Mononuclear cell (primary cell): Measurements from ENCODE around the gene ATXN10. TPM values are rescaled to one million over a fixed set of nuclear protein-coding genes. Genes with fewer than 3 reads are reported as not detected.

Source experiments
- H3K27me3 ChIP-seq: 2 replicates; pipeline ENCODE4 v1.6.0; 2011; ENCODE audit warnings: low read length, control low read depth; ENCODE audit not compliant: insufficient read depth
- H3K4me1 ChIP-seq: 2 replicates; pipeline ENCODE4 v1.5.1; 2011; ENCODE audit warnings: mild to moderate bottlenecking, low read length, control low read depth; ENCODE audit not compliant: insufficient read depth
- H3K4me3 ChIP-seq: 2 replicates; pipeline ENCODE4 v1.5.1; 2011; ENCODE audit warnings: mild to moderate bottlenecking, low read length, moderate library complexity
- H3K9me3 ChIP-seq: 2 replicates; pipeline ENCODE4 v1.5.1; 2011; ENCODE audit warnings: low read depth, mild to moderate bottlenecking, control low read depth, low read length
- total RNA-seq: library from RNA; depleted of rRNA; stranded (reverse); fragments of >200 nt; gene quantifications from one replicate; pipeline ENCODE4 v1.2.3, GENCODE V29; 2012

Gene ATXN10
- total RNA-seq, 1 donor: 67.5 TPM

GRCh38 chr22:45834795-45835194, 163.2 kb downstream of the ATXN10 start:
- H3K4me1 ChIP-seq: no peaks in the 10 kb centered on the region
- no peaks in the 10 kb centered on the region for H3K9me3 ChIP-seq
- H3K27me3 ChIP-seq: no peaks in the 10 kb centered on the region
- H3K4me3 ChIP-seq: no peak overlapping the region

DNA sequence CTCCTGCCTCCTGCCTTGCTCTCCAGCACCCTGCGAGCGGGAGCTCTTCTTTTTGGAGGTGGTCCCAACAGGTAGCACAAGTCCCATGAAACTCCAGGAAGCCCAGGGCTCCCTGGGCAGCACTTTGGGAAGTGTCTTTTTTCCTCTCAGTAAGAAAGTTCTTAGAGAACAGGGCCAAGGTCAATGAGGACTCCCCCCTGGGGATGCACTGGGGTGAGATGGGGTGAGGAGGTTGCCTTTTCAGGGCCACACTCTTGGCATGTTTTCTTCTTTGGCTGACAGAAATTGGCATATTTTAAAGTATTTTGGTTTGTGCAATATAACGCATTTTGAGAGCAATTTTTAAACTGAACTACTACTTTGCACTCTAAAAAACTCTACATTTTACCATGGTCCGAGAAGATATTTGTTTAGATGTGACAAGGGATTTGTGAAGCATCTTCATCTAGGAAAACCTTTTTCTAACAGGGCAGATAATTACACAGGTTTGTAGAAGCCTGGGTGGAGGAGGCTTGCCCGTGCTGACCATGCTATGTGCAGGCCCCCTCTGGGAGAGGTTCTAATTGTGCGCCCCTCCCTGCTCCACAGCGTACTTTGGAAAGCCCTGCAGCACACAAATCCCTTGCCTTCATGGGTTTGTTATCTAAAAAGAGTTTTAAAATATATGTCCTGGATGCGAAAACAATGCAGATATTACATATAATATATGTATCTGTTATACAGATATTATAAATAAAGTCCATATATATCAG, 165.0 kb downstream of the ATXN10 start:
- Histone ChIP-seq H3K4me3 (no peak overlapping the region), H3K4me1 (no peaks in the 10 kb centered on the region), H3K27me3 (no peaks in the 10 kb centered on the region), H3K9me3 (no peaks in the 10 kb centered on the region)

GRCh38 chr22:45837508-45837907, 165.9 kb downstream of the ATXN10 start:
- H3K27me3 ChIP-seq: no peaks in the 10 kb centered on the region
- H3K4me3 ChIP-seq: no peak overlapping the region
- no peaks in the 10 kb centered on the region for H3K4me1 ChIP-seq
- no peaks in the 10 kb centered on the region for H3K9me3 ChIP-seq

DNA sequence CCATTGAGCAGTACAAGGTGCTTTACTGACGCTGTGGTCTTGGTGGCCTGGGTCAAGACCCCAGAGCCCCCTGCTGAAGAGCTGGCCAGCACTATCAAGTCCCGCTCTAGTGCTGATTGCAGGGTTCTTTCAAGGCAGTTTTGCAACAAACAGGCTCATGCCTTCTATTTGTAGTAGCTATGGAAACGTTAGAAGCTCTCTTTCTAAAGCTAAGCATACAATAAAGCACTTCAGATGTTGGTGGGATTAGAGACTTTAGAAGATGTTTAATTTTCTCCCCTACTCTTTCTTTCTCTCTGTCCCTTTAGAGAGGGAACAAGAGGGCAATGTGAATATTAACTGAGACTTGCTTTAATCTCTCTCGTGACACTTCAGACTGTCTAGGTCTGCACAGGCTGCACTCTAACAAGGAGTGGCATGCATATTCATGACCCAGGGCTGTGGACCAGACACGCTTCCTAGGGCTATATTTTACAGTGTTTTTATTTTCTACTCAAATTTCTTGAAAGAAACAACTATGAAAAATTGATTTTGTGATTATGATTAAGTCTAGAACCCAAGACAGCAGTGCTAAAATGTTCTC, 166.8 kb downstream of the ATXN10 start:
- no peak overlapping the region for H3K4me3 ChIP-seq
- H3K4me1 ChIP-seq: no peaks in the 10 kb centered on the region
- no peaks in the 10 kb centered on the region for H3K9me3 ChIP-seq
- no peaks in the 10 kb centered on the region for H3K27me3 ChIP-seq

DNA sequence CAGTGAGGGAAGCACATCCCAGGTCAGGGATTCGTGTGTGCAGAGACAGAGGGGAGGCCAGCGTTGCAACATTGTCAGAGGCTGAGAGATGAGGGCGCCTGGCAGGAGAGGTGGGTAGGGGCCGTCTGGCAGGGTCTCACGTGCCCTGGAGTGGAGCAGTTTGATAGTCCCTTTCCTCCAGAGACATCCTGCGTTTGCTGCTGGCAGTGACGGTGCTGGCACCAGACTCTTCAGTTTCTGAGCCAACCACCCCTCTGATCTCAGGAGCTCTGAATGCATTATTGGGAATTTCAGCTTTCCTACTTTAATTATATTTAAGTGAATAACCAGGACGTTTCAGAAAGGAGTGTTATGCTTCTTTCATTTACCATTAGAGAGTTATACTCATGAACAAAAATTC, 168.8 kb downstream of the ATXN10 start:
- H3K9me3 ChIP-seq: no peaks in the 10 kb centered on the region
- H3K27me3 ChIP-seq: no peaks in the 10 kb centered on the region
- H3K4me1 ChIP-seq: no peaks in the 10 kb centered on the region
- H3K4me3 ChIP-seq: no peak overlapping the region

- Histone ChIP-seq H3K4me1 (no peaks in the 10 kb centered on the region), H3K4me3 (no peak overlapping the region), H3K27me3 (no peaks in the 10 kb centered on the region), H3K9me3 (no peaks in the 10 kb centered on the region)
These were observed 170.8 kb downstream of the ATXN10 start for GRCh38 chr22:45842291-45842991.

- Histone ChIP-seq H3K27me3 (no peaks in the 10 kb centered on the region), H3K4me3 (no peak overlapping the region)
These were observed 171.4 kb downstream of the ATXN10 start for GRCh38 chr22:45843031-45843430.

DNA sequence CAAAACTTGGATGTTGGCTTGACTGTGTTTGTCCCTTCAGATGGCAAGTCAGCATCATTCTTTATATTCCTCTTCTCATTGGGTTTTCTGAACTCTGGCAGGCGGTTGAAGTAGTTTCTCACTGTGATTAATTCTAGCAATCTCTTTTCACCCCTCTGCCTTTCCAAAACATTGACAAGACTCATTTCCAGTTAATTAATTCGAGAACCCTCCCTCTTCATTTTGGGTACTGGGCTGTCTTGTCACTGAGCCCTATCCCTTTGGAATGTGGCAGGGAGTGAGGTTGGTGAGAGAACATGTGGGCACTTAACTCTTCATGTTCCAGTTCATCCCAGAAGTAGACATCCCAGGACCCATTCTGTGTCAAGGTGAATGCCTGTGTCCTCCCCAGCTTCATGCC, 172.4 kb downstream of the ATXN10 start:
- Histone ChIP-seq H3K27me3 (no peaks in the 10 kb centered on the region), H3K4me1 (no peaks in the 10 kb centered on the region)

More at GRCh38 chr22:45843031-45843430, 171.4 kb downstream of the ATXN10 start:
- Histone ChIP-seq H3K9me3 (no peaks in the 10 kb centered on the region), H3K4me1 (no peaks in the 10 kb centered on the region)

GRCh38 chr22:45845076-45845487, 173.4 kb downstream of the ATXN10 start:
- Histone ChIP-seq H3K4me3 (no peak overlapping the region), H3K27me3 (no peaks in the 10 kb centered on the region), H3K4me1 (no peaks in the 10 kb centered on the region), H3K9me3 (no peaks in the 10 kb centered on the region)

More for the DNA sequence above, 172.4 kb downstream of the ATXN10 start:
- Histone ChIP-seq H3K9me3 (no peaks in the 10 kb centered on the region), H3K4me3 (no peak overlapping the region)

DNA sequence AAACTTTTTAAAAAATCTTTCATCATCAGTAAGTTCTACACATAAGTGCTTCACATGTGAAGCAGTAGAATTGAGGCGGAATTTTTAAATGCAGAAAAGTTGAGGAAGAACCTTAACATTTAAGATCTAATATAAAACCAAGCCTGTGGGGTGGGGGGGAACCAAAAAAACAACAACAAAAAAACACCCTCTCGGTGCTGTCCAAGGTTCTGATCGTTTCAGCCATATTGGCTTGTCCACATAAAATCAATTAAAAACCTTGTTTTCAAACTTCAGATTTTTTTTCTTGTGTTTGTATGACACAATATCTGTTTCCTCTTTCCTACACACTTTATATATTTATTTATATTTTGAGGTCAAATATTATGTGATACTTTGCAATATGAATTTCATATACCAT, 175.3 kb downstream of the ATXN10 start:
- no peaks in the 10 kb centered on the region for H3K27me3 ChIP-seq
- no peak overlapping the region for H3K4me3 ChIP-seq
- no peaks in the 10 kb centered on the region for H3K4me1 ChIP-seq
- H3K9me3 ChIP-seq: peaks cover 2% of the 10 kb centered on the region

- no peaks in the 10 kb centered on the region for H3K4me1 ChIP-seq
- H3K27me3 ChIP-seq: no peaks in the 10 kb centered on the region
- peaks cover 16% of the 10 kb centered on the region for H3K9me3 ChIP-seq
- no peak overlapping the region for H3K4me3 ChIP-seq
These were observed 177.3 kb downstream of the ATXN10 start for GRCh38 chr22:45848904-45849303.

DNA sequence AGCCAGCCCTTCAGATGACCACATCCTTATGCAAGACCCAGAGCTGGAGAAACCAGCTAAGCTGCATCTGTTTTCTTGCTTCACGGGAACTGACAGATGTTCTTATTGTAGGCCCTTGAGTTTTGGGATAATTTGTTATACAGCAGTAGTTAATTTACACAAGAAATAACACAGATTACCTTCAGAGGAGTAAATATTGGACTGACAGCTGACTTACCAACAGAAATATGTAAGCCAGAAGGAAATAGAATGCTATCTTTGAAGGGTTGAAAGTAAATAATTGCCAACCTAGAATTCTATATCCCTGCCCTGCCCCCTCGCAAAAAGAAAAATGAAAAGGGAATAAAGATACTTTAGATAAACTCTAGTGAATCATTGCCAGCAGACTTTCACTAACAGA, 181.2 kb downstream of the ATXN10 start:
- Histone ChIP-seq H3K4me1 (no peaks in the 10 kb centered on the region), H3K9me3 (peaks cover 16% of the 10 kb centered on the region), H3K4me3 (no peak overlapping the region), H3K27me3 (no peaks in the 10 kb centered on the region)

DNA sequence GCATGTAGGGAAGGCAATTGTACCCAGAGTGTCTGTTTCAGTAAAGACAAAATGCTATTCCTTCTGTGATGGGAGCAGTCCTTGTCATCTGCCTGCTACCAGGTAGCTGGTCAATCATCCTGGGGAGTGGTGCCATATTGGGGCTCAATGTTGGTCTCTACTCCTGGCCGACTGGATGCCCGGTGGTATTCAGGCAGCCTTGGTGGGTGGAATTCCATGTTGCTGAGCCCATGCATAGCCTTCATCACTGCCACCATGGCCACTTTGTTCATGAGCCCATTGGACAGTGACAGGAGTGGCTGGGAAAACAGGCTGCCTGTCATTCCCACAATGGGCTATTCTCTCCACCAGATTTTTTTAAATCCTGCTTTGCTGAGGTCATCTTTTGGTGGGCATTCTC, 184.3 kb downstream of the ATXN10 start:
- no peak overlapping the region for H3K4me3 ChIP-seq
- peaks cover 16% of the 10 kb centered on the region for H3K9me3 ChIP-seq
- H3K27me3 ChIP-seq: no peaks in the 10 kb centered on the region
- no peaks in the 10 kb centered on the region for H3K4me1 ChIP-seq

- Histone ChIP-seq H3K9me3 (peaks cover 8% of the 10 kb centered on the region), H3K4me3 (no peak overlapping the region), H3K4me1 (no peaks in the 10 kb centered on the region), H3K27me3 (no peaks in the 10 kb centered on the region)
These were observed 185.9 kb downstream of the ATXN10 start for GRCh38 chr22:45857519-45857918.
